ENCODE measurements around the gene FOXC2. TPM values are rescaled to one million over a fixed set of nuclear protein-coding genes. Genes with fewer than 3 reads are reported as not detected.
"Not testable (repeated sequence)": the region's sequence is repeated elsewhere in the genome, so short reads cannot be mapped to it uniquely, and the experiment has no call there.

Gene FOXC2
- total RNA-seq, 1 donor from 2014 or later = 57.2 TPM

DNA sequence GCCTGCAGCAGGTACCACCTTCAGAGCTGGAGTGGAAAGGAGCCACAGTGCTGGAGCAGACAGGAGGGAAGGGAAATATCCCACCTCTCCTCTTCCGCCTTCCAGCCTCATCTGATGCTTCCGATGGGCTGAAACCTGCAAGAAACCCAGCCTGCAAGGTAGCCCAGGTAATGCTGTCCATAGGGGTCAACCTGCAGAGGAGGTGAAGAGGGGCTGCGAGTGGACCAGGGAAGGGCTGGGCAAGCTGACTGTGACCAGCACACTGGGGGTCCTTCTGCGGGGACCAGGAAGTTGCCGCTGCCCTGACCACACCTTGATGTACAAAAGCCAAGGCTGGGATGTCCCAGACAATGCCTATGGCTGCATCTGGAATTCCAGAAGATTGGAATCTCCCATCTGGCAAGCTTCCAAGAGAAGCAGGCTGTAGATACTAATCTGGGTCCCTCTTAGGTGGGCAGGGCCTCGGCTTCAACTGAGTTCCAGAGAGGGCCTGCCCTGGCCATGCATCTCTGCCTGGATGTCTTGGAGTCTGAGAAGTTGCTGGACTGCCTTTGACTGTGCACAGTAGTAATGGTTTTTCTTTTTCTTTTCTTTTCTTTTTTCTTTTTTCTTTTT lies 17.5 kb downstream of the FOXC2 start:
- intact Hi-C loops (cut with DNase I) = loop anchor here (2.0 kb wide), 1 partner anchor 25 kb away; no protein-coding TSS in a partner anchor
- TF ChIP-seq, protein P1, sequence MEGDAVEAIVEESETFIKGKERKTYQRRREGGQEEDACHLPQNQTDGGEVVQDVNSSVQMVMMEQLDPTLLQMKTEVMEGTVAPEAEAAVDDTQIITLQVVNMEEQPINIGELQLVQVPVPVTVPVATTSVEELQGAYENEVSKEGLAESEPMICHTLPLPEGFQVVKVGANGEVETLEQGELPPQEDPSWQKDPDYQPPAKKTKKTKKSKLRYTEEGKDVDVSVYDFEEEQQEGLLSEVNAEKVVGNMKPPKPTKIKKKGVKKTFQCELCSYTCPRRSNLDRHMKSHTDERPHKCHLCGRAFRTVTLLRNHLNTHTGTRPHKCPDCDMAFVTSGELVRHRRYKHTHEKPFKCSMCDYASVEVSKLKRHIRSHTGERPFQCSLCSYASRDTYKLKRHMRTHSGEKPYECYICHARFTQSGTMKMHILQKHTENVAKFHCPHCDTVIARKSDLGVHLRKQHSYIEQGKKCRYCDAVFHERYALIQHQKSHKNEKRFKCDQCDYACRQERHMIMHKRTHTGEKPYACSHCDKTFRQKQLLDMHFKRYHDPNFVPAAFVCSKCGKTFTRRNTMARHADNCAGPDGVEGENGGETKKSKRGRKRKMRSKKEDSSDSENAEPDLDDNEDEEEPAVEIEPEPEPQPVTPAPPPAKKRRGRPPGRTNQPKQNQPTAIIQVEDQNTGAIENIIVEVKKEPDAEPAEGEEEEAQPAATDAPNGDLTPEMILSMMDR (IDR thresholded peaks at IDR 0.05) = no peak
- H3K4me1 ChIP-seq = peaks cover 24 to 79% of the 10 kb centered on the region in 2 donors
- peak in 1 of 2 donors; percentile 64 for DNase-seq (ENCODE audit: low spot score in 2 of 2)
- H3K27ac ChIP-seq = peak overlapping the region; percentile 91 to 99
- peaks cover 0 to 11% of the 10 kb centered on the region in 2 donors for H3K36me3 ChIP-seq
- H3K9me3 ChIP-seq = no peaks in the 10 kb centered on the region
- no peak overlapping the region for H3K4me3 ChIP-seq
- H3K27me3 ChIP-seq = no peaks in the 10 kb centered on the region

- TF ChIP-seq, protein P1 (IDR thresholded peaks at IDR 0.05) = no peak
- Histone ChIP-seq H3K4me3 (peak overlapping the region in 1 of 2 donors; percentile 27), H3K9me3 (no peaks in the 10 kb centered on the region), H3K36me3 (peaks cover 0 to 3% of the 10 kb centered on the region in 2 donors), H3K27ac (peak overlapping the region; percentile 91 to 99), H3K4me1 (peaks cover 26 to 82% of the 10 kb centered on the region in 2 donors), H3K27me3 (no peaks in the 10 kb centered on the region)
- DNase-seq (ENCODE audit: low spot score in 2 of 2) = peak in 1 of 2 donors; percentile 77
- intact Hi-C loops (cut with DNase I) = loop anchor here (2.0 kb wide), 1 partner anchor 24 kb away; no protein-coding TSS in a partner anchor
Measured at GRCh38 chr16:86584726-86585721, 18.4 kb downstream of the FOXC2 start.

- TF ChIP-seq, protein P1 (IDR thresholded peaks at IDR 0.05) = no peak
- no peaks in the 10 kb centered on the region for H3K27me3 ChIP-seq
- peak overlapping the region; percentile 91 to 99 for H3K27ac ChIP-seq
- intact Hi-C loops (cut with DNase I) = loop anchor here (2.0 kb wide), 1 partner anchor 23 kb away; no protein-coding TSS in a partner anchor
- H3K4me3 ChIP-seq = peak overlapping the region in 1 of 2 donors; percentile 26
- peaks cover 29 to 85% of the 10 kb centered on the region in 2 donors for H3K4me1 ChIP-seq
- peak in 1 of 2 donors; percentile 91 for DNase-seq (ENCODE audit: low spot score in 2 of 2)
- H3K9me3 ChIP-seq = no peaks in the 10 kb centered on the region
- peaks cover 0 to 3% of the 10 kb centered on the region in 2 donors for H3K36me3 ChIP-seq
Measured at GRCh38 chr16:86585821-86586611, 19.4 kb downstream of the FOXC2 start.

DNA sequence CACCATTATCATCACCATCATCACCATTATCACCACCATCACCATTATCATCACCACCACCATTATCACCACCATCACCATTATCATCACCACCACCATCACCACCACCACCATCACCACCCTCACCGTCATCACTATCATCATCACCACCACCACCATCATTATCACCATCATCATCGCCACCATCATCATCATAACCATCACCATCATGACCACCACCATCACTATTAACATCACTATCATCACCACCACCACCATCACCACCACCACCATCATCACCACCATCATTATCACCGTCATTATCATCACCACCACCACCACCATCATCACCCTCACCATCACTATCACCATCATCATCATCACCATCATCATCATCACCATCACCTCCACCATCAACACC lies 20.9 kb downstream of the FOXC2 start:
- no peaks in the 10 kb centered on the region for H3K9me3 ChIP-seq
- TF ChIP-seq, protein P1 (IDR thresholded peaks at IDR 0.05) = no peak
- peaks cover 29 to 78% of the 10 kb centered on the region in 2 donors for H3K4me1 ChIP-seq
- DNase-seq (ENCODE audit: low spot score in 2 of 2) = peak in 1 of 2 donors; percentile 3
- H3K27ac ChIP-seq = peak overlapping the region; percentile 91 to 99
- H3K4me3 ChIP-seq = no peak overlapping the region
- intact Hi-C loops (cut with DNase I) = no loop called here
- no peaks in the 10 kb centered on the region for H3K27me3 ChIP-seq
- H3K36me3 ChIP-seq = peaks cover 0 to 3% of the 10 kb centered on the region in 2 donors

DNA sequence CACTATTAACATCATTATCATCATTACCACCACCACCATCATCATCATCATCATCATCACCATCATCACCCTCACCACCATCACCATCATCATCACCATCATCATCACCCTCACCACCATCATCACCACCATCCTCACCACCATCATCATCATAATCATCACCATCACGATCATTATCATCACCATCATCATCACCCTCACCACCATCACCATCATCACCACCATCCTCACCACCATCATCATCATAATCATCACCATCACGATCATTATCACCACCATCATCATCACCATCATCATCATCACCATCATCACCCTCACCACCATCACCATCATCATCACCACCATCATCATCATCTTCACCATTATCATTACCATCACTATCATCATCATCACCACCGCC lies 21.3 kb downstream of the FOXC2 start:
- Histone ChIP-seq H3K4me1 (peaks cover 29 to 78% of the 10 kb centered on the region in 2 donors), H3K27ac (peak overlapping the region; percentile 91 to 99)
- H3K27me3 ChIP-seq; H3K36me3 ChIP-seq; DNase-seq (ENCODE audit: low spot score in 2 of 2); H3K9me3 ChIP-seq; H3K4me3 ChIP-seq; intact Hi-C loops (cut with DNase I): not testable (repeated sequence)

All from ascending aorta (tissue), 2 donors.